GM23338 (cell line): Measurements from ENCODE around the gene TSPYL2. TPM values are rescaled to one million over a fixed set of nuclear protein-coding genes. Genes with fewer than 3 reads are reported as not detected.
A peak's percentile ranks its signal among the peaks of the same experiment; 100 is the strongest.

Source experiments
- ATAC-seq: fragments of 200-7000 bp; cut with Tn5 transposase; 3 replicates; pipeline ENCODE4 v1.9.1; 2020
- DNase-seq: peaks from one replicate; pipeline ENCODE4 v3.0.0-alpha.2; 2015; ENCODE audit warnings: low spot score
- H2AFZ ChIP-seq: fragments of 200-600 bp; sonication (generic); 2 replicates; pipeline ENCODE4 v1.8.0; 2016; ENCODE audit warnings: antibody characterized with exemption, mild to moderate bottlenecking, moderate library complexity
- H3F3A ChIP-seq: fragments of 200-600 bp; sonication (generic); replicated peaks from 2 replicates; pipeline ENCODE4 v1.8.0; 2017; ENCODE audit warnings: antibody characterized with exemption, mixed run types, low read depth
- H3K27ac ChIP-seq: fragments of 200-600 bp; sonication (generic); 2 replicates; pipeline ENCODE4 v1.6.1; 2016; ENCODE audit warnings: low read depth
- H3K27me3 ChIP-seq: fragments of 200-600 bp; sonication (generic); 2 replicates; pipeline ENCODE4 v1.8.0; 2016; ENCODE audit warnings: mild to moderate bottlenecking, mixed run types, moderate library complexity; ENCODE audit not compliant: insufficient read depth
- H3K36me3 ChIP-seq: fragments of 200-600 bp; sonication (generic); 2 replicates; pipeline ENCODE4 v1.8.0; 2016; ENCODE audit warnings: mild to moderate bottlenecking; ENCODE audit not compliant: insufficient read depth
- H3K4me1 ChIP-seq: fragments of 200-600 bp; sonication (generic); 2 replicates; pipeline ENCODE4 v1.8.0; 2016; ENCODE audit warnings: mild to moderate bottlenecking, moderate library complexity; ENCODE audit not compliant: insufficient read depth
- H3K4me2 ChIP-seq: fragments of 200-600 bp; sonication (generic); 2 replicates; pipeline ENCODE4 v1.7.1; 2017; ENCODE audit warnings: mixed run types
- H3K4me3 ChIP-seq: fragments of 200-600 bp; sonication (generic); 2 replicates; pipeline ENCODE4 v1.6.1; 2016; ENCODE audit warnings: mixed run types
- H3K79me2 ChIP-seq: fragments of 200-600 bp; sonication (generic); replicated peaks from 2 replicates; pipeline ENCODE4 v1.8.0; 2017; ENCODE audit warnings: mild to moderate bottlenecking; ENCODE audit not compliant: insufficient read depth
- H3K9me2 ChIP-seq: fragments of 200-600 bp; sonication (generic); 2 replicates; pipeline ENCODE4 v1.8.0; 2017; ENCODE audit not compliant: insufficient read depth
- H4K20me1 ChIP-seq: fragments of 200-600 bp; sonication (generic); replicated peaks from 2 replicates; pipeline ENCODE4 v1.8.0; 2017; ENCODE audit warnings: mild to moderate bottlenecking; ENCODE audit not compliant: insufficient read depth
- H3K27ac Mint-ChIP-seq: 2 replicates; pipeline ENCODE4 v1.8.0; 2020; ENCODE audit warnings: inconsistent platforms, mild to moderate bottlenecking, moderate library complexity, mixed read lengths
- H3K27me3 Mint-ChIP-seq: 3 replicates; pipeline ENCODE4 v1.8.0; 2022; ENCODE audit warnings: low read depth, mild to moderate bottlenecking, moderate library complexity, mixed read lengths, inconsistent platforms; ENCODE audit not compliant: insufficient read depth, poor library complexity
- H3K36me3 Mint-ChIP-seq: 3 replicates; pipeline ENCODE4 v1.8.0; 2021; ENCODE audit warnings: low read depth, mild to moderate bottlenecking, inconsistent platforms, moderate library complexity, mixed read lengths
- H3K4me1 Mint-ChIP-seq: 3 replicates; pipeline ENCODE4 v1.8.0; 2020; ENCODE audit warnings: mild to moderate bottlenecking, inconsistent platforms, mixed read lengths
- H3K4me3 Mint-ChIP-seq: 3 replicates; pipeline ENCODE4 v1.8.0; 2021; ENCODE audit warnings: moderate library complexity, mild to moderate bottlenecking, inconsistent platforms, mixed read lengths
- H3K9me3 Mint-ChIP-seq: 3 replicates; pipeline ENCODE4 v1.8.0; 2020; ENCODE audit warnings: moderate library complexity, mild to moderate bottlenecking, inconsistent platforms, mixed read lengths
- CREB1 ChIP-seq: fragments of 250-450 bp; sonication (Bioruptor Pico); IDR thresholded peaks from 2 replicates; pipeline ENCODE4 v1.5.0; 2020; ENCODE audit warnings: low read depth, mild to moderate bottlenecking, moderate library complexity
- EZH2 ChIP-seq: fragments of 200-600 bp; sonication (generic); IDR thresholded peaks from one replicate; pipeline ENCODE4 v1.8.0; 2017; ENCODE audit warnings: antibody characterized with exemption, mild to moderate bottlenecking, low read depth; ENCODE audit not compliant: unreplicated experiment
- NANOG ChIP-seq: IDR thresholded peaks from 2 replicates; pipeline ENCODE4 v1.6.1; 2016; ENCODE audit warnings: antibody characterized with exemption, borderline replicate concordance
- POLR2AphosphoS5 ChIP-seq: IDR thresholded peaks from 2 replicates; pipeline ENCODE4 v1.6.1; 2016; ENCODE audit warnings: antibody characterized with exemption, low read depth
- STAT1 ChIP-seq: IDR thresholded peaks from one replicate; pipeline ENCODE4 v1.6.1; 2016; ENCODE audit warnings: antibody characterized with exemption; ENCODE audit not compliant: unreplicated experiment
- ZNF114 ChIP-seq: fragments of 250-450 bp; sonication (Bioruptor Pico); IDR thresholded peaks from 2 replicates; pipeline ENCODE4 v1.5.0; 2020; ENCODE audit warnings: mild to moderate bottlenecking, moderate library complexity
- ZNF331 ChIP-seq: fragments of 250-450 bp; sonication (Bioruptor Pico); IDR thresholded peaks from 2 replicates; pipeline ENCODE4 v1.5.0; 2020; ENCODE audit warnings: low read depth, mild to moderate bottlenecking, moderate library complexity
- polyA plus RNA-seq: library from polyadenylated mRNA; unstranded; fragments of >200 nt; fragmentation: Nextera tagmentation; extraction: Ambion mirVana; gene quantifications from 2 replicates; pipeline ENCODE4 v1.2.1, GENCODE V29; 2016
- total RNA-seq: library from RNA; depleted of rRNA; stranded (reverse); fragments of >200 nt; shearing (Covaris generic); gene quantifications from 2 replicates; pipeline ENCODE4 v1.2.3, GENCODE V29; 2014
- TF ChIP-seq, protein P1 (sequence below): IDR thresholded peaks from 2 replicates; pipeline ENCODE4 v1.6.1; 2016; ENCODE audit warnings: antibody characterized with exemption
- TF ChIP-seq, protein P2 (sequence below), 2 experiments: fragments of 200-600 bp in 1 of 2; sonication (generic) in 1 of 2; conservative IDR thresholded peaks; 2 replicates each; pipeline versions ENCODE4 v1.5.1 to v1.6.1; 2016 to 2017; ENCODE audit warnings: antibody characterized with exemption in 2 of 2, low read depth in 2 of 2, mild to moderate bottlenecking in 2 of 2, moderate library complexity in 1 of 2

TSPYL2 gene
- total and polyA plus RNA-seq, 2 experiments from 2014 or later, result 13.4 TPM

DNA sequence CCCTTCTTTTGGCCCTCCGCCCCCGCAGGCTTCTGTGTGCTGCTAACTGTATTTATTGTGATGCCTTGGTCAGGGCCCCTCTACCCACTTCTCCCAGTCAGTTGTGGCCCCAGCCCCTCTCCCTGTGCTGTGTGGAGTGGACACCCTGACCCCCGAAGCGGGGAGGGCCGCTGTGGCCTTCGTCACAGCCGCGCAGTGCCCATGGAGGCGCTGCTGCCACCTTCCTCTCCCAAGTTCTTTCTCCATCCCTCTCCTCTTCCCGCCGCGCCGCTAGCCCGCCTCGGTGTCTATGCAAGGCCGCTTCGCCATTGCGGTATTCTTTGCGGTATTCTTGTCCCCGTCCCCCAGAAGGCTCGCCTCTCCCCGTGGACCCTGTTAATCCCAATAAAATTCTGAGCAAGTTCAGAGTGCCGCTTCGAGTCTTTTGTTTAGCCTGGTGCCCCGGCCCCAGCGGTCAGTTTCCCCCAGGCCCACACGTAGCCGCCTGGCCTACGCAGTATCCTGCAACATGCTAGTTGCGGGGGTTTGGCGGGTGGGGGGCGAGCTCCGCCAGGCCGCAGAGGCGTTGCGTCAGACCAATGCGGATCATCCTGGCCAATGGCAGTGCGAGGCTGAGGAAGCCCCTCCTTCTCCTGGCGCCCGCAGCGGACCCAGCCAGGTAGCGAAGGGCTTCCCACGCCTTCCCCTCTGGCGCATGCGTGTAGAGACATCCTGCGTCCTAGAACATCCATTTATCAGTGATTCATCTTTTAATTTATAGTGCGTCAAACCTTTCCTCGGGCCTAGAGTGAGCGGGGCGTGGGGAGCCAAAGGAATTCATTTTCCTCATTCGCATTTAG lies 6.2 kb downstream of the TSPYL2 start:
- peak; percentile 89 for ATAC-seq
- Histone ChIP-seq H3K36me3 (no peaks in the 10 kb centered on the region), H3K27ac (peak overlapping the region; percentile 80; the same call in 1 of the 2 replicates), H3K9me2 (no peaks in the 10 kb centered on the region), H3K27me3 (no peaks in the 10 kb centered on the region), H2AFZ (peak overlapping the region; percentile 63), H3K4me3 (peak overlapping the region; percentile 77), H3K4me1 (no peaks in the 10 kb centered on the region; the same call in 1 of the 2 replicates), H3F3A (no peaks in the 10 kb centered on the region), H3K79me2 (0 out of 2 replicates have a peak, but pooled peaks cover under 1% of the 10 kb centered on the region), H3K4me2 (peak overlapping the region; percentile 89), H4K20me1 (no peaks in the 10 kb centered on the region; the same call in 1 of the 2 replicates)
- H3K36me3 Mint-ChIP-seq, result peaks cover 47% of the 10 kb centered on the region
- H3K4me1 Mint-ChIP-seq, result peaks cover 9% of the 10 kb centered on the region
- H3K4me3 Mint-ChIP-seq, result peak overlapping the region; percentile 94
- TF ChIP-seq NANOG, result no peak
- TF ChIP-seq STAT1, result no peak
- TF ChIP-seq ZNF331 (CRISPR knock-in tag), result no peak
- peak; percentile 71 for TF ChIP-seq CREB1
- TF ChIP-seq, protein P1, sequence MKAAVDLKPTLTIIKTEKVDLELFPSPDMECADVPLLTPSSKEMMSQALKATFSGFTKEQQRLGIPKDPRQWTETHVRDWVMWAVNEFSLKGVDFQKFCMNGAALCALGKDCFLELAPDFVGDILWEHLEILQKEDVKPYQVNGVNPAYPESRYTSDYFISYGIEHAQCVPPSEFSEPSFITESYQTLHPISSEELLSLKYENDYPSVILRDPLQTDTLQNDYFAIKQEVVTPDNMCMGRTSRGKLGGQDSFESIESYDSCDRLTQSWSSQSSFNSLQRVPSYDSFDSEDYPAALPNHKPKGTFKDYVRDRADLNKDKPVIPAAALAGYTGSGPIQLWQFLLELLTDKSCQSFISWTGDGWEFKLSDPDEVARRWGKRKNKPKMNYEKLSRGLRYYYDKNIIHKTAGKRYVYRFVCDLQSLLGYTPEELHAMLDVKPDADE, result no peak
- peak; percentile 81 for TF ChIP-seq POLR2AphosphoS5
- H3K27me3 Mint-ChIP-seq, result peaks cover 3% of the 10 kb centered on the region
- DNase-seq, result peak; percentile 84
- H3K9me3 Mint-ChIP-seq, result no peaks in the 10 kb centered on the region; the same call in 2 of the 3 replicates
- peak overlapping the region; percentile 98 for H3K27ac Mint-ChIP-seq

DNA sequence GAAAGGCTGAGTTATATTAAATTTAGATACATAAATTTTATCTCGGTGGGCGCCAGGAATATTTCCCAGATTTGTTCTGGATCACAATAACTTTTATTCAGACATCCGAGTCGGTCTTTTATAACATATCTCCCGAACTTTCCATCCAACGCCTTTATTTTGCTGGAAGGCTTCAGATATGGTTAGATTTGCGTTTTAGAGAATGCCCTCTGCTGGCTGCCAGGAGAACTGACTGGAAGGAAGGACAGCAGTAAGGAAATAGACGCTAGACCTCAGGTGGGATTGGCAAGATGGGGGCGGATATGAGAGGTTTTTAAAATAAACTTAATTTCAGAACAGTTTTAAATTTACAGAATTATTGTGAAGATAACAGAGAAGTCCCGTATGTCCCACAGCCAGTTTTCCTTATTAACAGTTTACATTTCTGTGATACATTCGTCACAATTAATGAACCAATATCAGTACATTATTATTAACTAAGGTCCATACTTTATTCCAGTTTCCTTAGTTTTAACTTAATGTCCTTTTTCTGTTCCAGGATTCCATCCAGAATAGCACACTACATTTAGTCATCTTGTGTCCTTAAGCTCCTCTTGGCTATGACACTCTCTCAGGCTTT lies 7.2 kb downstream of the TSPYL2 start:
- H4K20me1 ChIP-seq, result no peaks in the 10 kb centered on the region
- no peaks in the 10 kb centered on the region for H3K4me1 ChIP-seq
- H3F3A ChIP-seq, result no peaks in the 10 kb centered on the region
- H3K27ac ChIP-seq, result no peak overlapping the region
- Mint-ChIP-seq H3K27ac (peak overlapping the region; percentile 98; the same call in 1 of the 2 replicates), H3K4me3 (peak overlapping the region; percentile 94), H3K4me1 (peaks cover 6% of the 10 kb centered on the region), H3K36me3 (peaks cover 38% of the 10 kb centered on the region), H3K9me3 (no peaks in the 10 kb centered on the region), H3K27me3 (peaks cover 5% of the 10 kb centered on the region)
- H3K36me3 ChIP-seq, result no peaks in the 10 kb centered on the region
- H3K79me2 ChIP-seq, result no peaks in the 10 kb centered on the region
- peak overlapping the region; percentile 77 for H3K4me3 ChIP-seq
- DNase-seq (peak; percentile 62), ATAC-seq (peak; percentile 7; the same call in 2 of the 3 replicates)
- TF ChIP-seq EZH2 (no peak), ZNF114 (no peak)
- TF ChIP-seq, protein P2, sequence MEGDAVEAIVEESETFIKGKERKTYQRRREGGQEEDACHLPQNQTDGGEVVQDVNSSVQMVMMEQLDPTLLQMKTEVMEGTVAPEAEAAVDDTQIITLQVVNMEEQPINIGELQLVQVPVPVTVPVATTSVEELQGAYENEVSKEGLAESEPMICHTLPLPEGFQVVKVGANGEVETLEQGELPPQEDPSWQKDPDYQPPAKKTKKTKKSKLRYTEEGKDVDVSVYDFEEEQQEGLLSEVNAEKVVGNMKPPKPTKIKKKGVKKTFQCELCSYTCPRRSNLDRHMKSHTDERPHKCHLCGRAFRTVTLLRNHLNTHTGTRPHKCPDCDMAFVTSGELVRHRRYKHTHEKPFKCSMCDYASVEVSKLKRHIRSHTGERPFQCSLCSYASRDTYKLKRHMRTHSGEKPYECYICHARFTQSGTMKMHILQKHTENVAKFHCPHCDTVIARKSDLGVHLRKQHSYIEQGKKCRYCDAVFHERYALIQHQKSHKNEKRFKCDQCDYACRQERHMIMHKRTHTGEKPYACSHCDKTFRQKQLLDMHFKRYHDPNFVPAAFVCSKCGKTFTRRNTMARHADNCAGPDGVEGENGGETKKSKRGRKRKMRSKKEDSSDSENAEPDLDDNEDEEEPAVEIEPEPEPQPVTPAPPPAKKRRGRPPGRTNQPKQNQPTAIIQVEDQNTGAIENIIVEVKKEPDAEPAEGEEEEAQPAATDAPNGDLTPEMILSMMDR (conservative IDR thresholded peaks at IDR 0.05; ENCODE audit: low read depth in 2 of 2), result peak; percentile 69 to 71
- peak overlapping the region; percentile 61 for H2AFZ ChIP-seq
- no peaks in the 10 kb centered on the region for H3K27me3 ChIP-seq
- H3K9me2 ChIP-seq, result no peaks in the 10 kb centered on the region
- peak overlapping the region; percentile 89 for H3K4me2 ChIP-seq
